ENCODE results near the gene GALNT16. TPM values are rescaled to one million over a fixed set of nuclear protein-coding genes. Genes with fewer than 3 reads are reported as not detected.

Gene GALNT16
- total RNA-seq, 1 donor from 2014 or later, result 94.9 TPM

GRCh38 chr14:69350892-69351291 is 90.9 kb downstream of the GALNT16 start:
- no peak for ATAC-seq
- intact Hi-C loops (cut with DNase I), result loop anchor here (10.0 kb wide), 1 partner anchor 226 kb away; no protein-coding TSS in a partner anchor

GRCh38 chr14:69351385-69351784 is 91.4 kb downstream of the GALNT16 start:
- no peak for DNase-seq (ENCODE audit: missing footprints)
- no peak for ATAC-seq
- intact Hi-C loops (cut with DNase I), result loop anchor here (10.0 kb wide), 1 partner anchor 227 kb away; no protein-coding TSS in a partner anchor

More at GRCh38 chr14:69350892-69351291, 90.9 kb downstream of the GALNT16 start:
- no peak for DNase-seq (ENCODE audit: missing footprints)

- no peak for DNase-seq (ENCODE audit: missing footprints)
- intact Hi-C loops (cut with DNase I), result loop anchor here (10.0 kb wide), 1 partner anchor 227 kb away; no protein-coding TSS in a partner anchor
- no peak for ATAC-seq
Measured at GRCh38 chr14:69351911-69352310, 92.0 kb downstream of the GALNT16 start.

- DNase-seq (ENCODE audit: missing footprints), result no peak
- no peak for ATAC-seq
- intact Hi-C loops (cut with DNase I), result loop anchor here (10.0 kb wide), 1 partner anchor 228 kb away; no protein-coding TSS in a partner anchor
Measured at GRCh38 chr14:69353168-69353567, 93.2 kb downstream of the GALNT16 start.

GRCh38 chr14:69354383-69355153 is 94.6 kb downstream of the GALNT16 start:
- no peak for ATAC-seq
- DNase-seq (ENCODE audit: missing footprints), result no peak
- intact Hi-C loops (cut with DNase I), result loop anchor here (10.0 kb wide), 1 partner anchor 230 kb away; no protein-coding TSS in a partner anchor

- ATAC-seq, result no peak
- DNase-seq (ENCODE audit: missing footprints), result no peak
- intact Hi-C loops (cut with DNase I), result loop anchor here (10.0 kb wide), 1 partner anchor 230 kb away; no protein-coding TSS in a partner anchor
Measured at GRCh38 chr14:69355154-69355597, 95.2 kb downstream of the GALNT16 start.

- ATAC-seq, result peak; percentile 73
- intact Hi-C loops (cut with DNase I), result loop anchor here (10.0 kb wide), 1 partner anchor 231 kb away; no protein-coding TSS in a partner anchor
- no peak for DNase-seq (ENCODE audit: missing footprints)
Measured at GRCh38 chr14:69355607-69356281, 95.8 kb downstream of the GALNT16 start.

- ATAC-seq, result no peak
- no peak for DNase-seq (ENCODE audit: missing footprints)
- intact Hi-C loops (cut with DNase I), result loop anchor here (10.0 kb wide), 1 partner anchor 232 kb away; no protein-coding TSS in a partner anchor
Measured at GRCh38 chr14:69356903-69357543, 97.1 kb downstream of the GALNT16 start.

GRCh38 chr14:69357544-69358200 is 97.7 kb downstream of the GALNT16 start:
- DNase-seq (ENCODE audit: missing footprints) (no peak), ATAC-seq (no peak)
- intact Hi-C loops (cut with DNase I), result loop anchor here (10.0 kb wide), 1 partner anchor 233 kb away; no protein-coding TSS in a partner anchor

GRCh38 chr14:69358233-69358963 is 98.4 kb downstream of the GALNT16 start:
- no peak for ATAC-seq
- intact Hi-C loops (cut with DNase I), result loop anchor here (10.0 kb wide), 1 partner anchor 234 kb away; no protein-coding TSS in a partner anchor
- no peak for DNase-seq (ENCODE audit: missing footprints)

- intact Hi-C loops (cut with DNase I), result loop anchor here (10.0 kb wide), 1 partner anchor 234 kb away; no protein-coding TSS in a partner anchor
Measured at GRCh38 chr14:69358966-69359365, 99.0 kb downstream of the GALNT16 start.

GRCh38 chr14:69360438-69361108 is 100.6 kb downstream of the GALNT16 start:
- intact Hi-C loops (cut with DNase I), result no loop called here

More at GRCh38 chr14:69358966-69359365, 99.0 kb downstream of the GALNT16 start:
- no peak for DNase-seq (ENCODE audit: missing footprints)
- no peak for ATAC-seq

GRCh38 chr14:69363055-69363454 is 103.1 kb downstream of the GALNT16 start:
- DNase-seq (ENCODE audit: missing footprints) (no peak), ATAC-seq (peak; percentile 82)
- intact Hi-C loops (cut with DNase I), result loop anchor here (1.0 kb wide), 1 partner anchor 121 kb away; no protein-coding TSS in a partner anchor

More at GRCh38 chr14:69360438-69361108, 100.6 kb downstream of the GALNT16 start:
- ATAC-seq (no peak), DNase-seq (ENCODE audit: missing footprints) (no peak)

GRCh38 chr14:69363964-69364363 is 104.0 kb downstream of the GALNT16 start:
- intact Hi-C loops (cut with DNase I), result loop anchor here (1.0 kb wide), 1 partner anchor 122 kb away; no protein-coding TSS in a partner anchor
- ATAC-seq (no peak), DNase-seq (ENCODE audit: missing footprints) (no peak)

- intact Hi-C loops (cut with DNase I), result no loop called here
- ATAC-seq (no peak), DNase-seq (ENCODE audit: missing footprints) (no peak)
Measured at GRCh38 chr14:69364378-69364777, 104.4 kb downstream of the GALNT16 start.

- intact Hi-C loops (cut with DNase I), result no loop called here
- DNase-seq (ENCODE audit: missing footprints), result no peak
- no peak for ATAC-seq
Measured at GRCh38 chr14:69366069-69366468, 106.1 kb downstream of the GALNT16 start.

GRCh38 chr14:69366761-69367160 is 106.8 kb downstream of the GALNT16 start:
- DNase-seq (ENCODE audit: missing footprints) (no peak), ATAC-seq (no peak)
- intact Hi-C loops (cut with DNase I), result no loop called here

All from Right ventricle myocardium inferior (tissue), 1 donor.